Measurements from ENCODE around the gene NXNL1.

The NXNL1 gene

GRCh38 chr19:17415121-17415520 lies 45.6 kb downstream of the NXNL1 start:
- no peak for DNase-seq

GRCh38 chr19:17414097-17414496 lies 46.6 kb downstream of the NXNL1 start:
- no peak for DNase-seq

GRCh38 chr19:17411801-17412200 lies 48.9 kb downstream of the NXNL1 start:
- DNase-seq, result no peak

GRCh38 chr19:17409990-17410389 lies 50.7 kb downstream of the NXNL1 start:
- DNase-seq, result no peak

GRCh38 chr19:17406887-17407196 lies 53.9 kb downstream of the NXNL1 start:
- DNase-seq, result no peak

DNA sequence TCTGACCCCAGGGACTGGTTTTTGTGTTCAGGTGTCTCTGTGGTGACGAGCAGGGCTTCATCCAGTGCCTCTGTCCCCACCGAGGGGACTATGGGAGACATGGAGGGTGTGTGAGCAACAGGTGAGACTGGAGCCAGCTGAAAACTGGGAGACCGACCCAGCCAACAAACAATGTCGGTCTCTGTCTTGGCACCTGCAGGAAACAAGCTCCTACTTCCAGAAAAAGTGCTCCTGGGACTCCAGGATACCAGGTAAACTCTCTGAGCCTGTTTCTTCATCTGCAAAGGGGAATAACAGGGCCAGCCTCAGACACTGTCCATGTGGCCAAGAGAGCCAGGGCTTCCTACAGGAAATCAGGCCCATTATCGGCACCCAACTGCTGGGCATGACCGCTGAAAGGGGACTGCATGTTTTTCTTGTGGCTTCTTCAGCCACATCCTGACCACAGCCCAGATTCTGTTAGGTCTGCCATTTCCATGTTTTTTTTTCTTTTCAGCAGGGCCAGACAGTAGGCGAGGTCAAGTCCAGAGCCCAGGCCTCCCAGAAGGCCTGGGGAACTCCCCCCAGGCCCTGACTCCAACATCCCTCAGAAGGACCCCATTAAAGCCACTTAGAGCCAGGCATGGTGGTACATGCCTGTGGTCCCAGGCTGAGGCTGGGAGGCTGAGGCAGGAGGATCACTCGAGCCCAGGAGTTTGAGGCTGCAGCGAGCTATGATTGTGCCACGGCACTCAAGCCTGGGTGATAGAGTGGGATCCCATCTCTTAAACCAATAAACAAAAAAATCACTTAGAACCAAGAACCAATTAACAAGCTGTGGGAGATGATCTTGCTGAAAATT lies 54.5 kb downstream of the NXNL1 start:
- peak; percentile 75 for DNase-seq
